Fibroblast of pulmonary artery (primary cell): Measurements from ENCODE around the gene CREB3L1.

Experiments used
- DNase-seq: peaks from one replicate; pipeline ENCODE4 v3.0.0-alpha.2; 2010; ENCODE audit warnings: low read depth
- H3K4me3 ChIP-seq: replicated peaks from 2 replicates; pipeline ENCODE4 v1.5.1; 2011; ENCODE audit warnings: low read depth, mild to moderate bottlenecking, control low read depth, low read length, moderate library complexity
- TF ChIP-seq, protein P1 (sequence below): IDR thresholded peaks from 2 replicates; pipeline ENCODE4 v1.5.1; 2011; ENCODE audit warnings: mild to moderate bottlenecking, control low read depth, low read length, inconsistent platforms; ENCODE audit errors: missing control alignments

The CREB3L1 gene

DNA sequence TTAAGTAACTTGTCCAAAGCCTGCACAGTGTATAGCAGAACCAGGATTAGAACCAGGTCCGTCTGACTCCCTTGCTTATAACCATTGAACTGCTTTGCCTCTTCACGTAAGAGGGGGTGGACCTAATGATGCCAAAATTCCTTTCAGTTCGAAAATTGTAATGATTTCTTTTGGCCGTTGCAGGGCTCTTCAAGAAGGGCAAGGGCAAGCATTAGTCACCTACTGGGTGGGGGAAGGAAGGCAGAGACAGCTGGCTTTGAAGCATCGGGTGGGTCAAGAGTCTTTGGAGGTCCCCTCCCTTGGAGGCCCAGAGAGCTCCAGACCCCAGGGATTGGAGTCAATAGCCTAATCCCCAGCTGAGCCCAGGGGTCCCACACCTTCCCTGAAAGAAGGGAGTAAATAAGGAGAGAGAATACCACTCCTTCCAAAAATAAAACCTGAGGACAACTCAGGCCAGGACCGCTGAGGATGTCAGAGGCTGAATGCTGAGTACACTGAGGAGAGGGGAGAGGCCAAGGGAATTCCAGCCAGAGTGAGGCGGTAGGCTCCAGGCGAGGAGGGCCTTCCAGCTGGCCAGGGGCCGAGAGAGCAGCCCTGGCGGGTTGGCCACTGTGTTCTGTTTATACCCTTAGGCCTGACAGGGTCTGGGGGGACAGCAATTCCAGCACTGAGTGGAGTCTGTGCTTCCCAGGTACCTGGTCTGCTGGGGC is 14.1 kb downstream of the CREB3L1 start:
- H3K4me3 ChIP-seq = peak overlapping the region; percentile 13
- DNase-seq = peak; percentile 70
- TF ChIP-seq, protein P1, sequence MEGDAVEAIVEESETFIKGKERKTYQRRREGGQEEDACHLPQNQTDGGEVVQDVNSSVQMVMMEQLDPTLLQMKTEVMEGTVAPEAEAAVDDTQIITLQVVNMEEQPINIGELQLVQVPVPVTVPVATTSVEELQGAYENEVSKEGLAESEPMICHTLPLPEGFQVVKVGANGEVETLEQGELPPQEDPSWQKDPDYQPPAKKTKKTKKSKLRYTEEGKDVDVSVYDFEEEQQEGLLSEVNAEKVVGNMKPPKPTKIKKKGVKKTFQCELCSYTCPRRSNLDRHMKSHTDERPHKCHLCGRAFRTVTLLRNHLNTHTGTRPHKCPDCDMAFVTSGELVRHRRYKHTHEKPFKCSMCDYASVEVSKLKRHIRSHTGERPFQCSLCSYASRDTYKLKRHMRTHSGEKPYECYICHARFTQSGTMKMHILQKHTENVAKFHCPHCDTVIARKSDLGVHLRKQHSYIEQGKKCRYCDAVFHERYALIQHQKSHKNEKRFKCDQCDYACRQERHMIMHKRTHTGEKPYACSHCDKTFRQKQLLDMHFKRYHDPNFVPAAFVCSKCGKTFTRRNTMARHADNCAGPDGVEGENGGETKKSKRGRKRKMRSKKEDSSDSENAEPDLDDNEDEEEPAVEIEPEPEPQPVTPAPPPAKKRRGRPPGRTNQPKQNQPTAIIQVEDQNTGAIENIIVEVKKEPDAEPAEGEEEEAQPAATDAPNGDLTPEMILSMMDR = peak; percentile 6

DNA sequence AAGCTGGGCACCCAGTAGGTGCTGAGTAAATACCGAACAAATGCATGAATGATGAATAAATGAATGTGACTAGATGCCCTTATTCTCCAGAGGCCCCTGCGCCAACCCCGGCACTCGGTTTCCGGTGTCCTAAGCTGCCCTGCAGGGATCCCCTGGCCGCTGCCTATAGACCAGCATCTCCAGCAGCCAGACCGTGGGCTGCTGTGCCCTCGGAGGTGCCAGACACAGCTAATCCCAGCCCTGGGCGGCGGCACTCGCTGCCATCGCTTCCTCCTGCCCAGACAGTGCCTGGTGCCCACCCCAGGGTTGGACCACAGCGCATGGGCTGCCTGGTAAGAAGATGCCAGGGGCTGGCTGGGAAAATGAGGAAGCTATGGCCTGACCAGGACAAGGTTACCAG is 15.6 kb downstream of the CREB3L1 start:
- no peak overlapping the region for H3K4me3 ChIP-seq
- TF ChIP-seq, protein P1 = no peak
- DNase-seq = no peak

DNA sequence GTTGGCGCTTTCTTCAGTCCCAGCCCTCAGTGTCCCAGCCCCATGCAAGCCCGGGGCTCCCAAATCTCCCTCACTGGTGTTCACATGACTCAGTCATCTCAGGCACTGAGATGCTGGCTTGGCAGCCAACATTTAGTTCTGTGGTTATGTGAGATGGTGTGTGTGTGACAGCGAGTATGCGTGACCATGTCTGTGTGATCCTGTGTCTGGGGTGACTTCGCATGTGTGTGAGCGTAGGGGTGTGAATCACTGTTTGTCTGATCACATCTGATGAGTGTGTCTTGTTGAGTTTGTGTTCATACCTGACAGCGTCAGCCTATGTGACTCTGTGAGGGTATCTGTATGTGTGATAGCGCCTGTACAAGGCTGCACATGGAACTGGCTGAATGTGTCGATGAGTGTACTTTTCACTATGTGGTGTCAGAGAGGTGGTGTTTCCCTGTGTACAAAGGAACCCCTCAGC is 16.2 kb downstream of the CREB3L1 start:
- TF ChIP-seq, protein P1 = no peak
- no peak overlapping the region for H3K4me3 ChIP-seq
- peak; percentile 76 for DNase-seq

DNA sequence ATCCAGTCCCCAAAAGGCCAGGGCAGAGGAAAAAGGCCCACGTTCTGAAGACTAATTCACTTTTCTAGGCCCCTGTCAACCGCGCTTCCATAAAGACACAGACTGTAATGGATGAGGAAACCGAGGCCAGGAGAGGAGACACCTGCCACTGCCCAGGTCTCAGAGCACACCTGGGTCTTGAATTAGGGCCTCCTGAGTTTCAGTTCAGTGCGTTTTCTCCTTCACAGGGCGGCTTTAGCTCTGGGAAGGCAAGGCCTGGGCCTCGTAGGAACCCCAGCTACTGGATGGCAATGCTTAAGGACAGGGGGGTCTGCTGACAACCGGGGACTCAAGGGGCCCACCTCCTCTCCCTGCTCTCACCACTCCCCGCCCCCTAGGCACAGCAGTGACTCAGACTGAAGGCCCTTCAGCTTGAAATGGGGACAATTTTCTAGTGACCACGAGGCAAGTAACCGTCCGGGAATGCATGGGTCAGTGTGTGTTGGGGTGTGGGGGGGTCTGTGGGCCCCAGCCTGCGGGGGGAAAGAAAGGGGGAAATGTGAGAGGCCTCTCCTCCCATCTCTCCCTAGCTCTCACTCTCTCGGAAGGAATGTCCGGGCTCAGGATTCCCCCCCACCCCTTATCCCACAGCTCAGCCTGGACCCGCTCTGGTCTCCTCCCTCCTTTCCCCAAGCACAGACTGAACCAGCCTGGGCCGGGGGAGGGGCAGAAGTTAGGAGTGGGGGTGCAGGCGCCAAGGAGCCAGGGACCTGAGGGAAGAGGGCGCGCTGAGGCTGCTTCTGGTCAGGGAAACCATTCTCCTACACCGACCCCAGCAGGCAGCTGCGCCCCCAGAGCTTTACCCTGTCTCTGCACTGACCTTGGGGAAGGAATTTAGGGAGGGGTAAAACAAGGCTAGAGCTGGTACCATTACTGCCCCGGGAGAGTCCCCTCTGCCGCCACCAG is 17.2 kb downstream of the CREB3L1 start:
- TF ChIP-seq, protein P1 = no peak
- H3K4me3 ChIP-seq = peak overlapping the region; percentile 47
- peak; percentile 73 for DNase-seq

DNA sequence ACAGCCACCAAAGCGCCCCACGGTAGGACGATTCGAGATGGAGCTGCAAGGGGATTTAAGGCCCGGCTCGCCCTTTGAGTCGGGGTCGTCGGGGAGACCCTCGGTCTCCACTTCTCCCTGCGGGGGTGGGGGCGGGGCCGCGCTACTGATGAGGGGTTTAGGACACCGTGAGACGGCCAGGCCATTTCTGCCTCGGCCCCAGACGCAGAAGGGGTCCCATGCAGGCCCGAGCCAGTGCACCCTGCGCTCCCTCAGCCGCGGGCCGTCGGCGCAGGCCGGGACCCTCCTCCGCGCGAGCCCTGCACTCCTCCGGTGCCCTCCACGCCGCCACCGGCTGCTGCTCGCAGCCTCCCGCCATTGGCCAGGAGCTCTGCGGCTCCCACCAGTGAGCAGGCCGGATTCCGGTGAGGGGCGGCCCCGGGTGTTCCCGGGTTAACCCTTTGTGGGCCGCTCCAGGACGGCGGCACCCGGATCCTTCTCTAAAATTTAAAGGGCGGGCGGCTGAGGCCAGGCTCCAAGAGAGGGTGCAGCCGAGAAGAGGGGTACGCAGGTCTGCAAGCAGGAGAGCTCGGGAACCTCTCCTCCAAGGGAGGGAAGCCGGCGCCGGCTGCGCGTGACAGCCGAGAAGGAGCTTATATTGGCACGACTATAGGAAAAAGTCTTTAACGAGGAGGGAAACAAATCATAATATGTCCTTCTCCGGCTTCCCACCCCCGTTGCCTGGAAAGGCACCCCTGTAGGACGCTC is 18.0 kb downstream of the CREB3L1 start:
- H3K4me3 ChIP-seq = peak overlapping the region; percentile 51
- TF ChIP-seq, protein P1 = no peak
- peak; percentile 75 for DNase-seq

DNA sequence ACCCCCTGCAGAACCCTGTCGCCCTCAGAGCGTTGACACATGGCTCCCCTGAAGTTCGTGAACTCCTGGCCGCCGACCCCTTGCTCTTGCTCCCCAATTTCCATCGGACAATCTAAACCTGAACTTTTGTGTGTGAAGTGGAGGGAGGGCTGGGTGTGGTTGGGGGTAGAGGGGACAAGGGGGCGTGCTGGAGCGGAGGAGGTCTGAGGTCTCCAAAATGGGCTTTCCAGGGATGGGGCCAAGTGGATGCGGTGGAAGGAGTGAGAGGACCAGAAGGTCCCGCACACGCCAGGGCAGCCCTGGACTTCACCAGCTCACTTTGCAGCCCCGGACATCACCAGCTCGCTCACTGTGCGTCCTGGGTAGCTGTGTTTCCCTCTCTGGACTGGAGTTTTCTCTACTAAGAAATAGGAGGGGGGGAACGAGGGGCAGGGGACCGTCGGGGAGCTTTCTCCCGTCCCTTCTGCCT is 18.6 kb downstream of the CREB3L1 start:
- H3K4me3 ChIP-seq = peak overlapping the region; percentile 51
- no peak for DNase-seq
- TF ChIP-seq, protein P1 = no peak
